ENCODE measurements around the gene UHRF1. TPM values are rescaled to one million over a fixed set of nuclear protein-coding genes. Genes with fewer than 3 reads are reported as not detected.

UHRF1 gene
- total and polyA plus RNA-seq, 2 of the 13 experiments (the other 11 are each of a cell fraction or from before 2014, with no cell fraction given), result 6.8 to 78.4 TPM

DNA sequence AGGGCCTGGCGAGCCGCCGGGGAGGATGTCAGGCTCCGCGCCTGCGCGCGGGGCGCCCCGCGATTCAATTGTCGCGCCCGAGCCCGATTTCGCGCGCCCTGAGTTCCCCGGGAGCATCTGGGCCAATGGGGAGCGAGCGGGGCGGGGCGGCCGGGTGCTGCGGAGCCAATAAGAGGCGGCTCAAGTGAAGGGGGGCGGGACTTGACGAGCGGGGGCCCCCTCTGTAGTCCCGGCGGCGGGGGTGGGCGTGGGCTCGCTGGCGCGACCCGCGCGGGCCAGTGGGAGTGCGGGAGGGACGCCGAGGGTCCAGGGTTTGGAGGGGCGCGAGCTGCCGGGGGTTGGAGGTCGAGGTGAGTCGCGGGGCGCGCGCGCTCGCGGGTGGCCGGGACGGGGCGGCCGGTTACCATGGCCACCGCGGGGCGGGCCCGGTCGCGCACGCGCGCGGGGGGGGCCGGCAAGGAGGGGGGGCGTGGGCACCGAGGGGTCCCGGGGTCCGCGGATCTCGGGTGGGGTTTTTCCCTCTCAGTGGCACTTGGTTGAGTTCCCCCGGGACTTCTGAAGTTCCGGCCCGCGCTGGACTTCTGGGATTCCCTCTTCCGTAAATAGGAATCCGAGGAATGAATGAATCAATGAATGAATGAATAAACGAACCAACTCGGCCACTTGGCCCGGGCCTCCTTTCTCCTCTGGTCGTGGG is 744 bp downstream of the UHRF1 start (continued):
- TF ChIP-seq, protein P1, sequence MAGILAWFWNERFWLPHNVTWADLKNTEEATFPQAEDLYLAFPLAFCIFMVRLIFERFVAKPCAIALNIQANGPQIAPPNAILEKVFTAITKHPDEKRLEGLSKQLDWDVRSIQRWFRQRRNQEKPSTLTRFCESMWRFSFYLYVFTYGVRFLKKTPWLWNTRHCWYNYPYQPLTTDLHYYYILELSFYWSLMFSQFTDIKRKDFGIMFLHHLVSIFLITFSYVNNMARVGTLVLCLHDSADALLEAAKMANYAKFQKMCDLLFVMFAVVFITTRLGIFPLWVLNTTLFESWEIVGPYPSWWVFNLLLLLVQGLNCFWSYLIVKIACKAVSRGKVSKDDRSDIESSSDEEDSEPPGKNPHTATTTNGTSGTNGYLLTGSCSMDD (CRISPR knock-in tag; IDR thresholded peaks at IDR 0.05), result no peak
- TF ChIP-seq CREM (IDR thresholded peaks at IDR 0.05) (no peak), CREM (CRISPR knock-in tag; IDR thresholded peaks at IDR 0.05) (no peak), ESRRA (CRISPR knock-in tag; IDR thresholded peaks at IDR 0.05; ENCODE audit: low read depth) (no peak), ZNF569 (CRISPR knock-in tag; IDR thresholded peaks at IDR 0.05; ENCODE audit: borderline replicate concordance) (no peak), ZNF282 (IDR thresholded peaks at IDR 0.05; ENCODE audit: partially characterized antibody) (no peak), RFX1 (IDR thresholded peaks at IDR 0.05) (0 out of 2 replicates have a peak, but pooled peaks have one; percentile 21), JUNB (CRISPR knock-in tag; IDR thresholded peaks at IDR 0.05; ENCODE audit: borderline replicate concordance) (no peak), ETV6 (CRISPR knock-in tag; conservative IDR thresholded peaks at IDR 0.05) (no peak), CAMTA2 (CRISPR knock-in tag; IDR thresholded peaks at IDR 0.05; ENCODE audit: borderline replicate concordance) (no peak), ZNF567 (CRISPR knock-in tag; IDR thresholded peaks at IDR 0.05; ENCODE audit: borderline replicate concordance) (no peak), XBP1 (CRISPR knock-in tag; IDR thresholded peaks at IDR 0.05) (no peak)
- TF ChIP-seq, protein P2, sequence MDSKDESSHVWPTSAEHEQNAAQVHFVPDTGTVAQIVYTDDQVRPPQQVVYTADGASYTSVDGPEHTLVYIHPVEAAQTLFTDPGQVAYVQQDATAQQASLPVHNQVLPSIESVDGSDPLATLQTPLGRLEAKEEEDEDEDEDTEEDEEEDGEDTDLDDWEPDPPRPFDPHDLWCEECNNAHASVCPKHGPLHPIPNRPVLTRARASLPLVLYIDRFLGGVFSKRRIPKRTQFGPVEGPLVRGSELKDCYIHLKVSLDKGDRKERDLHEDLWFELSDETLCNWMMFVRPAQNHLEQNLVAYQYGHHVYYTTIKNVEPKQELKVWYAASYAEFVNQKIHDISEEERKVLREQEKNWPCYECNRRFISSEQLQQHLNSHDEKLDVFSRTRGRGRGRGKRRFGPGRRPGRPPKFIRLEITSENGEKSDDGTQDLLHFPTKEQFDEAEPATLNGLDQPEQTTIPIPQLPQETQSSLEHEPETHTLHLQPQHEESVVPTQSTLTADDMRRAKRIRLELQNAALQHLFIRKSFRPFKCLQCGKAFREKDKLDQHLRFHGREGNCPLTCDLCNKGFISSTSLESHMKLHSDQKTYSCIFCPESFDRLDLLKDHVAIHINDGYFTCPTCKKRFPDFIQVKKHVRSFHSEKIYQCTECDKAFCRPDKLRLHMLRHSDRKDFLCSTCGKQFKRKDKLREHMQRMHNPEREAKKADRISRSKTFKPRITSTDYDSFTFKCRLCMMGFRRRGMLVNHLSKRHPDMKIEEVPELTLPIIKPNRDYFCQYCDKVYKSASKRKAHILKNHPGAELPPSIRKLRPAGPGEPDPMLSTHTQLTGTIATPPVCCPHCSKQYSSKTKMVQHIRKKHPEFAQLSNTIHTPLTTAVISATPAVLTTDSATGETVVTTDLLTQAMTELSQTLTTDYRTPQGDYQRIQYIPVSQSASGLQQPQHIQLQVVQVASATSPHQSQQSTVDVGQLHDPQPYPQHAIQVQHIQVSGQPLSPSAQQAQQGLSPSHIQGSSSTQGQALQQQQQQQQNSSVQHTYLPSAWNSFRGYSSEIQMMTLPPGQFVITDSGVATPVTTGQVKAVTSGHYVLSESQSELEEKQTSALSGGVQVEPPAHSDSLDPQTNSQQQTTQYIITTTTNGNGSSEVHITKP (CRISPR knock-in tag; IDR thresholded peaks at IDR 0.05; ENCODE audit: low read depth), result no peak
- TF ChIP-seq, protein P3, sequence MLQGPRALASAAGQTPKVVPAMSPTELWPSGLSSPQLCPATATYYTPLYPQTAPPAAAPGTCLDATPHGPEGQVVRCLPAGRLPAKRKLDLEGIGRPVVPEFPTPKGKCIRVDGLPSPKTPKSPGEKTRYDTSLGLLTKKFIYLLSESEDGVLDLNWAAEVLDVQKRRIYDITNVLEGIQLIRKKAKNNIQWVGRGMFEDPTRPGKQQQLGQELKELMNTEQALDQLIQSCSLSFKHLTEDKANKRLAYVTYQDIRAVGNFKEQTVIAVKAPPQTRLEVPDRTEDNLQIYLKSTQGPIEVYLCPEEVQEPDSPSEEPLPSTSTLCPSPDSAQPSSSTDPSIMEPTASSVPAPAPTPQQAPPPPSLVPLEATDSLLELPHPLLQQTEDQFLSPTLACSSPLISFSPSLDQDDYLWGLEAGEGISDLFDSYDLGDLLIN (CRISPR knock-in tag; IDR thresholded peaks at IDR 0.05; ENCODE audit: borderline replicate concordance), result no peak; the same call in 1 of the 2 replicates
- TF ChIP-seq, protein P4, sequence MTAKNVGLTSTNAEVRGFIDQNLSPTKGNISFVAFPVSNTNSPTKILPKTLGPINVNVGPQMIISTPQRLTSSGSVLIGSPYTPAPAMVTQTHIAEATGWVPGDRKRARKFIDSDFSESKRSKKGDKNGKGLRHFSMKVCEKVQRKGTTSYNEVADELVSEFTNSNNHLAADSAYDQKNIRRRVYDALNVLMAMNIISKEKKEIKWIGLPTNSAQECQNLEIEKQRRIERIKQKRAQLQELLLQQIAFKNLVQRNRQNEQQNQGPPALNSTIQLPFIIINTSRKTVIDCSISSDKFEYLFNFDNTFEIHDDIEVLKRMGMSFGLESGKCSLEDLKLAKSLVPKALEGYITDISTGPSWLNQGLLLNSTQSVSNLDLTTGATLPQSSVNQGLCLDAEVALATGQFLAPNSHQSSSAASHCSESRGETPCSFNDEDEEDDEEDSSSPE (CRISPR knock-in tag; IDR thresholded peaks at IDR 0.05), result peak; percentile 97
- TF ChIP-seq, protein P5, sequence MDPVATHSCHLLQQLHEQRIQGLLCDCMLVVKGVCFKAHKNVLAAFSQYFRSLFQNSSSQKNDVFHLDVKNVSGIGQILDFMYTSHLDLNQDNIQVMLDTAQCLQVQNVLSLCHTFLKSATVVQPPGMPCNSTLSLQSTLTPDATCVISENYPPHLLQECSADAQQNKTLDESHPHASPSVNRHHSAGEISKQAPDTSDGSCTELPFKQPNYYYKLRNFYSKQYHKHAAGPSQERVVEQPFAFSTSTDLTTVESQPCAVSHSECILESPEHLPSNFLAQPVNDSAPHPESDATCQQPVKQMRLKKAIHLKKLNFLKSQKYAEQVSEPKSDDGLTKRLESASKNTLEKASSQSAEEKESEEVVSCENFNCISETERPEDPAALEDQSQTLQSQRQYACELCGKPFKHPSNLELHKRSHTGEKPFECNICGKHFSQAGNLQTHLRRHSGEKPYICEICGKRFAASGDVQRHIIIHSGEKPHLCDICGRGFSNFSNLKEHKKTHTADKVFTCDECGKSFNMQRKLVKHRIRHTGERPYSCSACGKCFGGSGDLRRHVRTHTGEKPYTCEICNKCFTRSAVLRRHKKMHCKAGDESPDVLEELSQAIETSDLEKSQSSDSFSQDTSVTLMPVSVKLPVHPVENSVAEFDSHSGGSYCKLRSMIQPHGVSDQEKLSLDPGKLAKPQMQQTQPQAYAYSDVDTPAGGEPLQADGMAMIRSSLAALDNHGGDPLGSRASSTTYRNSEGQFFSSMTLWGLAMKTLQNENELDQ (CRISPR knock-in tag; IDR thresholded peaks at IDR 0.05; ENCODE audit: borderline replicate concordance), result no peak
- TF ChIP-seq, protein P6, sequence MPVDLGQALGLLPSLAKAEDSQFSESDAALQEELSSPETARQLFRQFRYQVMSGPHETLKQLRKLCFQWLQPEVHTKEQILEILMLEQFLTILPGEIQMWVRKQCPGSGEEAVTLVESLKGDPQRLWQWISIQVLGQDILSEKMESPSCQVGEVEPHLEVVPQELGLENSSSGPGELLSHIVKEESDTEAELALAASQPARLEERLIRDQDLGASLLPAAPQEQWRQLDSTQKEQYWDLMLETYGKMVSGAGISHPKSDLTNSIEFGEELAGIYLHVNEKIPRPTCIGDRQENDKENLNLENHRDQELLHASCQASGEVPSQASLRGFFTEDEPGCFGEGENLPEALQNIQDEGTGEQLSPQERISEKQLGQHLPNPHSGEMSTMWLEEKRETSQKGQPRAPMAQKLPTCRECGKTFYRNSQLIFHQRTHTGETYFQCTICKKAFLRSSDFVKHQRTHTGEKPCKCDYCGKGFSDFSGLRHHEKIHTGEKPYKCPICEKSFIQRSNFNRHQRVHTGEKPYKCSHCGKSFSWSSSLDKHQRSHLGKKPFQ (CRISPR knock-in tag; IDR thresholded peaks at IDR 0.05; ENCODE audit: insufficient replicate concordance), result no peak
